DOHH2 (cell line): ENCODE data around the gene UBE2G2.

Experiments used
- CTCF ChIP-seq: fragments of 200-600 bp; sonication (generic); IDR thresholded peaks from one replicate; pipeline ENCODE4 v1.5.1; 2014; ENCODE audit warnings: antibody characterized with exemption, mild to moderate bottlenecking, low read depth, low read length; ENCODE audit not compliant: poor library complexity, severe bottlenecking
- EZH2phosphoT487 ChIP-seq: fragments of 200-600 bp; sonication (generic); IDR thresholded peaks from 2 replicates; pipeline ENCODE4 v1.6.1; 2017; ENCODE audit warnings: borderline replicate concordance, mild to moderate bottlenecking, antibody characterized with exemption, low read length, moderate library complexity, mixed read lengths

- TF ChIP-seq CTCF (no peak), EZH2phosphoT487 (no peak)
Observed at GRCh38 chr21:44838039-44838895, 36.6 kb upstream of the UBE2G2 start.
